Fibroblast of villous mesenchyme (primary cell): ENCODE measurements around the gene BSN. TPM values are rescaled to one million over a fixed set of nuclear protein-coding genes. Genes with fewer than 3 reads are reported as not detected.
"Not testable (repeated sequence)": the region's sequence is repeated elsewhere in the genome, so short reads cannot be mapped to it uniquely, and the experiment has no call there.

ENCODE experiments used
- DNase-seq: peaks from one replicate; pipeline ENCODE4 v3.0.0-alpha.2; 2010; ENCODE audit warnings: low read depth
- H3K4me3 ChIP-seq: 2 replicates; pipeline ENCODE4 v1.5.1; 2011; ENCODE audit warnings: low read depth, mild to moderate bottlenecking, low read length
- total RNA-seq: library from RNA; depleted of rRNA; stranded (reverse); fragments of >200 nt; gene quantifications from 2 replicates; pipeline ENCODE4 v1.2.3, GENCODE V29; 2012
- TF ChIP-seq, protein P1 (sequence below): IDR thresholded peaks from 2 replicates; pipeline ENCODE4 v1.5.1; 2012; ENCODE audit warnings: low read depth, mild to moderate bottlenecking, low read length; ENCODE audit not compliant: insufficient read depth

Gene BSN
- total RNA-seq, 1 donor, result under 0.01 TPM

DNA sequence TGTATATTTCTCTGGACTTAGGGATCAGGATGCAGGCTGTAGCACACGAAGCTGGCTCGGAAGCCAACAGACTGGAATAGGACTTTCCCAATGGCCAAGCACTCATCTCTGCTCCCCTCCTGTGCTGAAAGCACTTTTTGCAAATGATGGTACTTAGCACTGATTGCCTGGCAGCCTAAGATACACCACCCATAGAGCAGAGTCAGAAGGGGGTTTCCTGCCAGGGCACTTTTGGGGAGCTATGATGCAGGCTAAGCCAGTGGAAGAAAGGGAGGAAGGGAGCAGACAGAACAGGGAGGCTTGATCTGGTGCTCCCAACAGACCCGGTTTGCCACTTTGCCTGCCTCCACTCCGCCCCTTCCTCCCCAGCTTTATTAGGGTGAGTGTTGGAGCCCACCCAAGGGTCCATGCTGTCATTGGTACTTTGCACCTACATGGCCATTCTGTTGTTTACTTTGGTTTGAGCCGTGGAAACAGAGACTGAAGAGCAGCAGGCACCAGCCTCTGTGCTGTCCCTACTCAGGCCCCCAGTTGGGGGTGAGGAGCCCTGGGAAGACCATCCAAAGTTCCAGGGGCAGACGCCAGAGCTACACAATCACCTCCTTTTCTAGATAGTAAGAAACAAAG is 15.9 kb downstream of the BSN start:
- H3K4me3 ChIP-seq, result no peak overlapping the region
- TF ChIP-seq, protein P1, sequence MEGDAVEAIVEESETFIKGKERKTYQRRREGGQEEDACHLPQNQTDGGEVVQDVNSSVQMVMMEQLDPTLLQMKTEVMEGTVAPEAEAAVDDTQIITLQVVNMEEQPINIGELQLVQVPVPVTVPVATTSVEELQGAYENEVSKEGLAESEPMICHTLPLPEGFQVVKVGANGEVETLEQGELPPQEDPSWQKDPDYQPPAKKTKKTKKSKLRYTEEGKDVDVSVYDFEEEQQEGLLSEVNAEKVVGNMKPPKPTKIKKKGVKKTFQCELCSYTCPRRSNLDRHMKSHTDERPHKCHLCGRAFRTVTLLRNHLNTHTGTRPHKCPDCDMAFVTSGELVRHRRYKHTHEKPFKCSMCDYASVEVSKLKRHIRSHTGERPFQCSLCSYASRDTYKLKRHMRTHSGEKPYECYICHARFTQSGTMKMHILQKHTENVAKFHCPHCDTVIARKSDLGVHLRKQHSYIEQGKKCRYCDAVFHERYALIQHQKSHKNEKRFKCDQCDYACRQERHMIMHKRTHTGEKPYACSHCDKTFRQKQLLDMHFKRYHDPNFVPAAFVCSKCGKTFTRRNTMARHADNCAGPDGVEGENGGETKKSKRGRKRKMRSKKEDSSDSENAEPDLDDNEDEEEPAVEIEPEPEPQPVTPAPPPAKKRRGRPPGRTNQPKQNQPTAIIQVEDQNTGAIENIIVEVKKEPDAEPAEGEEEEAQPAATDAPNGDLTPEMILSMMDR, result no peak
- DNase-seq, result no peak

DNA sequence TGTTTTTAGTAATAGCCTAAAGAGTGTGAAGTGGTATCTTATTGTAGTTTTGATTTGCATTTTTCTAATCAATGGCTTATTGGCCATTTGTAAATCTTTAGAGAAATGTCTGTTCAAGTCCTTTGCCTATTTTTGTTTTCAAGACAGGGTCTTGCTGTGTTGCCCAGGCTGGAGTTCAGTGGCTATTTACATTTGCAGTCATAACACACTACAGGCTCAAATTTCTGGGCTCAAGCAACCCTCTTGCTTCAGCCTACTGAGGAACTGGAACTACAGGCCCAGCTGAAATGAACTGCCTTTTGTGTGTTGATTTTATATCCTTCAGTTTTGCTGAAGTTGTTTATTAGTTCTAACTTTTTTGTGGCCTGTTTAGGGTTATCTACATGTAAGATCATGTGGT is 27.9 kb downstream of the BSN start:
- no peak for DNase-seq
- TF ChIP-seq, protein P1, result no peak
- no peak overlapping the region for H3K4me3 ChIP-seq

DNA sequence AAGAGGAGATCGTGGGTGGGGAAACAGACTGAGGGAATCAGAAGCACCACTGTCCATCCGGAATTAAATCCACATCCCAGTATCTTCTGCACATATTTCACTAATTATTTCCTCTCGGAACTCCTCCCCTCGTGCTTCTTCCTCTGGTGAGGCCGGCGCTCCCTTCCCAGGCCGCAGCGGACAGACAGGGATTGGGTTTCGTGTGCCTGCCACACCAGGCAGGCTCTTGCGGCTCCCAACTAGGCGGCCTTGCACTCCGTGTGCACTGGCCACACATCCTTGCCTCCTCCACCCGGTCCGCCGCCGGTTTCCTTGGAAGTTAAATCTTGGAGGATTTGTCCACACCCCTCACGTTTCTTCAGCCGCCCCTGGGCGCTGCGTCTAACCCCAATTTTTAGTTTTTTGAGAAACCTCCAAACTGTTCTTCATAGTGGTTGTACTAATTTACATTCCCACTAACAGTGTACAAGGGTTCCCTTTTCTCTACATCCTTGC is 31.0 kb downstream of the BSN start:
- DNase-seq, H3K4me3 ChIP-seq: not testable (repeated sequence)

DNA sequence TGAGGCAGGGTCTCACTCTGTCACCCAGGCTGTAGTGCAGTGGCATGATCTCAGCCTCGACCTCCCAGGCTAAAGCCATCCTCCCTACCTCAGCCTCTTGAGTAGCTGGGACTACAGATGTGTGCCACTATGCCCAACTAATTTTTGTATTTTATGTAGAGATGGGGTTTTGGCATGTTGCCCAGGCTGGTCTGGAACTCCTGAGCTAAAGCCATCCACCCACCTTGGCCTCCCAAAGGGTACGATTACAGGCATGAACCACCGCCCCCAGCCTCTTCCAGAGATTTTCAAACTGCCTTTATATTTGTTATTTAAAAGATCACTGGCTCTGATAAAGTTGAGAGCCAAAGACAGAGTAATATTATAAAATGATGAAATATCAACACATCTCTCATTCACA is 37.3 kb downstream of the BSN start:
- H3K4me3 ChIP-seq, result no peak overlapping the region
- DNase-seq, result no peak
- TF ChIP-seq, protein P1, result no peak

DNA sequence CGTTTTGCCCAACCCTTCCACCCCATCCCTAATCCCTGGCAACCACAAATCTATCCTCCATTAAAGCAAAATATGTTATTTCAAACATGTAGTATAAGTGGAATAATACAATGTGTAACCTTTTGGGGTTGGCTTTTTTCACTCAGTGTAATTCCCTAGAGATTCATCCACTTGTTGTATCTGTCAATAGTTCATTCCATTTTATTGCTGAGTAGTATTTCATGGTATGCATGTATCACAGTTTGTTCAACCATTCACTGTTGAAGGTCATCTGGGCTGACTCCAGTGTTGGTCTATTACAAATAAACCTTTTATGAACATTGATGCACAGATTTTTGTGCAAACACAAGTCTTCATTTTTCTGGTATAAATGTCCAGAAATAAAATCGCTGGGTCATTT is 38.8 kb downstream of the BSN start:
- TF ChIP-seq, protein P1, result no peak
- DNase-seq, result no peak
- no peak overlapping the region for H3K4me3 ChIP-seq

DNA sequence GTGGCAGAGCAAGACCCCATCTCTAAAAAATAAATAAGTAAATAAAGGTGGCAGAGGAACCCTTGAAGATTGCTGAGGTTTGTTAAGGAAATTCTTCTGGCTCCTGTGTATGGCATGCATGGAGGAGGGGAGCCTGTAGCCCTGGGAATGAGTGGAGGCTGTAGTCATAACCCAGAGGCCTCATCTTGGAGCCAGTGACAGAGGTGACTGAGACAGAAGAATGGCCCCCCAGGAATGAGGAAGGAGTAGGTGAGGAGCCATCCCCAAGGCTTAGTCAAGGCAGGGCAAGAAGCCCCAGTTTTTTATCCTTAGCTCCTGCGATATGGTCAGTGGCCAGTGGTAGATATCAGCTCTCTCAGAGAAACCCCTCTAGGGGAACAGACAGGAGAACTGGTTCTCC is 46.5 kb downstream of the BSN start:
- no peak for DNase-seq
- H3K4me3 ChIP-seq, result no peak overlapping the region
- TF ChIP-seq, protein P1, result no peak

DNA sequence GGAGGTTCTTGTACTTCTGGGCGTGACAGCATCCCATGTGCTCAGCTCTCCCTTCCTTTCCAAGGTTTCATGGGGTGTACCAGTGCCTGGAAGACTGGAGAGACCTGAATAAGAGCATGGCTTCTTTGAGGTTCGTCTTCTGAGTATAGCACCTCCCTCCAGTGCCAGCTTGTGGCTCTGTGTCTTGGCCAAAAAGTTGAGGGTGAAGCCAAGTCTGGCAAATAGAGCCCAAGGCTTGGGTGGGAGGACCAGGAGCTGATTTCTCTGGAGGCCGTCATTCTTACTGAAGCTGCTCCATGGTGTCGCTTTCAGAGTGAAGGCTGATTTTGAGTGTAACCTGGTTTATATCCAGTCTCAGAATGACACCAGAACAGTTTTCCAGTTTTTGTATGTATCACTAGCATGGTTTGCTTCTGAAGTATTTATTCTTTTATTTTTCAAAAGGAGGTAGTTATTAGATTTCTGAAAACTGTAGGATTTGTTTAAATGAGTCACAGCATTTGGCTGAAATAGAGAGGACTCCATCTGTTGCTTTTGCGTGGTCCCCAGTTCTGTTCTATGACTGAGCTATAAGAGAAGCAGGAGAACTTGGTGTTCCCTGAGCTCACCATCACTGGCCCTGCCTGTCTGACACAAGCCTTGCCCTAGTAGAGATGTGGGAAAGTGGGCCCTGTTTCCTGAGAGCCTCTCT is 47.2 kb downstream of the BSN start:
- TF ChIP-seq, protein P1, result no peak
- no peak for DNase-seq
- no peak overlapping the region for H3K4me3 ChIP-seq
